ENCODE measurements around the gene PCDHGB7.
"Not testable (repeated sequence)": the region's sequence is repeated elsewhere in the genome, so short reads cannot be mapped to it uniquely, and the experiment has no call there.

DNA sequence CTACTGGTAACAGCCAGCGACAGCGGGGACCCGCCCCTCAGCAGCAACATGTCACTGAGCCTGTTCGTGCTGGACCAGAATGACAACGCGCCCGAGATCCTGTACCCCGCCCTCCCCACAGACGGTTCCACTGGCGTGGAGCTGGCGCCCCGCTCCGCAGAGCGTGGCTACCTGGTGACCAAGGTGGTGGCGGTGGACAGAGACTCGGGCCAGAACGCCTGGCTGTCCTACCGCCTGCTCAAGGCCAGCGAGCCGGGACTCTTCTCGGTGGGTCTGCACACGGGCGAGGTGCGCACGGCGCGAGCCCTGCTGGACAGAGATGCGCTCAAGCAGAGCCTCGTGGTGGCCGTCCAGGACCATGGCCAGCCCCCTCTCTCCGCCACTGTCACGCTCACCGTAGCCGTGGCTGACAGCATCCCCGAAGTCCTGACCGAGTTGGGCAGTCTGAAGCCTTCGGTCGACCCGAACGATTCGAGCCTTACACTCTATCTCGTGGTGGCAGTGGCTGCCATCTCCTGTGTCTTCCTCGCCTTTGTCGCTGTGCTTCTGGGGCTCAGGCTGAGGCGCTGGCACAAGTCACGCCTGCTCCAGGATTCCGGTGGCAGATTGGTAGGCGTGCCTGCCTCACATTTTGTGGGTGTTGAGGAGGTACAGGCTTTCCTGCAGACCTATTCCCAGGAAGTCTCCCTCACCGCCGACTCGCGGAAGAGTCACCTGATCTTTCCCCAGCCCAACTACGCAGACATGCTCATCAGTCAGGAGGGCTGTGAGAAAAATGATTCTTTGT, 22.9 kb upstream of the PCDHGB7 start:
- TF ChIP-seq, protein P1, sequence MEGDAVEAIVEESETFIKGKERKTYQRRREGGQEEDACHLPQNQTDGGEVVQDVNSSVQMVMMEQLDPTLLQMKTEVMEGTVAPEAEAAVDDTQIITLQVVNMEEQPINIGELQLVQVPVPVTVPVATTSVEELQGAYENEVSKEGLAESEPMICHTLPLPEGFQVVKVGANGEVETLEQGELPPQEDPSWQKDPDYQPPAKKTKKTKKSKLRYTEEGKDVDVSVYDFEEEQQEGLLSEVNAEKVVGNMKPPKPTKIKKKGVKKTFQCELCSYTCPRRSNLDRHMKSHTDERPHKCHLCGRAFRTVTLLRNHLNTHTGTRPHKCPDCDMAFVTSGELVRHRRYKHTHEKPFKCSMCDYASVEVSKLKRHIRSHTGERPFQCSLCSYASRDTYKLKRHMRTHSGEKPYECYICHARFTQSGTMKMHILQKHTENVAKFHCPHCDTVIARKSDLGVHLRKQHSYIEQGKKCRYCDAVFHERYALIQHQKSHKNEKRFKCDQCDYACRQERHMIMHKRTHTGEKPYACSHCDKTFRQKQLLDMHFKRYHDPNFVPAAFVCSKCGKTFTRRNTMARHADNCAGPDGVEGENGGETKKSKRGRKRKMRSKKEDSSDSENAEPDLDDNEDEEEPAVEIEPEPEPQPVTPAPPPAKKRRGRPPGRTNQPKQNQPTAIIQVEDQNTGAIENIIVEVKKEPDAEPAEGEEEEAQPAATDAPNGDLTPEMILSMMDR (IDR thresholded peaks at IDR 0.05), result not testable (repeated sequence)
- TF ChIP-seq POLR2A (IDR thresholded peaks at IDR 0.05); POLR2AphosphoS5 (IDR thresholded peaks at IDR 0.05; ENCODE audit: insufficient read depth in 1 of 2, low read depth in 1 of 2): not testable (repeated sequence)

Measured in vagina (tissue), 2 donors.